NCI-H1436 (cell line): ENCODE data around the gene ITFG1.
"Not testable (repeated sequence)": the region's sequence is repeated elsewhere in the genome, so short reads cannot be mapped to it uniquely, and the experiment has no call there.

Experiments
- DNase-seq: peaks from one replicate; lab custom pipeline; 2025; lab: John Stamatoyannopoulos, UW

The ITFG1 gene

GRCh38 chr16:47152501-47152900 lies 308.4 kb downstream of the ITFG1 start:
- DNase-seq: not testable (repeated sequence)

GRCh38 chr16:47150067-47150466 lies 310.8 kb downstream of the ITFG1 start:
- no peak for DNase-seq

GRCh38 chr16:47144559-47144877 lies 316.3 kb downstream of the ITFG1 start:
- DNase-seq: no peak

- DNase-seq: peak; percentile 34
These were observed 316.9 kb downstream of the ITFG1 start, which contains the start of gene NETO2 for GRCh38 chr16:47143677-47144558. NETO2 (minus strand) TSS chr16:47143945; CDS start chr16:47143612, 333 bp downstream.

- peak; percentile 69 for DNase-seq
These were observed 317.8 kb downstream of the ITFG1 start for GRCh38 chr16:47142821-47143676.

GRCh38 chr16:47142486-47142820 lies 318.4 kb downstream of the ITFG1 start:
- DNase-seq: no peak

GRCh38 chr16:47141773-47142485 lies 318.9 kb downstream of the ITFG1 start:
- peak; percentile 92 for DNase-seq

- DNase-seq: no peak
These were observed 320.2 kb downstream of the ITFG1 start for GRCh38 chr16:47140686-47141085.

- no peak for DNase-seq
These were observed 321.2 kb downstream of the ITFG1 start for GRCh38 chr16:47139561-47140185.

- not testable (repeated sequence) for DNase-seq
These were observed 322.9 kb downstream of the ITFG1 start for GRCh38 chr16:47137925-47138324.

- no peak for DNase-seq
These were observed 324.6 kb downstream of the ITFG1 start for GRCh38 chr16:47136099-47136842.

GRCh38 chr16:47134550-47134949 lies 326.3 kb downstream of the ITFG1 start:
- no peak for DNase-seq

- no peak for DNase-seq
These were observed 328.6 kb downstream of the ITFG1 start for GRCh38 chr16:47132308-47132707.

- DNase-seq: no peak
These were observed 331.0 kb downstream of the ITFG1 start for GRCh38 chr16:47129755-47130435.

GRCh38 chr16:47127541-47127940 lies 333.3 kb downstream of the ITFG1 start:
- no peak for DNase-seq

GRCh38 chr16:47125757-47126156 lies 335.1 kb downstream of the ITFG1 start:
- DNase-seq: no peak

GRCh38 chr16:47113130-47113529 lies 347.7 kb downstream of the ITFG1 start:
- DNase-seq: no peak

GRCh38 chr16:47110939-47111338 lies 349.9 kb downstream of the ITFG1 start:
- no peak for DNase-seq

GRCh38 chr16:47109361-47109760 lies 351.5 kb downstream of the ITFG1 start:
- no peak for DNase-seq
